Measurements from ENCODE around the gene MOB3B.

DNA sequence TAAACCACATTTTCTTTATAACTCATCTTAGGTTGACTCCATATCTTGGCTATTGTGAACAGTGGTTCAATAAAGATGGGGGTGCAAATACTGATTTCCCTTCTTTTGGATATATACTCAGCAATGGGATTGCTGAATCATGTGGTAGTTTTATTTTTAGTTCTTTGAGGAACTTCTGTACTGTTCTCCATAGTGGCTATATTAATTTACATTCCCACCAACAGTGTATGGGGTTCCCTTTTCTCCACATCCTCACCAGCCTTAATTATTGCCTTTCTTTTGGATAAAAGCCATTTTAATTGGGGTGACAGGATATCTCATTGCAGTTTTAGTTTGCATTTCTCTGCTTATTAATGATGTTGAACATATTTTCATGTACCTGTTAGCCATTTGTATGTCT is 125.0 kb downstream of the MOB3B start:
- TF ChIP-seq, protein P1, sequence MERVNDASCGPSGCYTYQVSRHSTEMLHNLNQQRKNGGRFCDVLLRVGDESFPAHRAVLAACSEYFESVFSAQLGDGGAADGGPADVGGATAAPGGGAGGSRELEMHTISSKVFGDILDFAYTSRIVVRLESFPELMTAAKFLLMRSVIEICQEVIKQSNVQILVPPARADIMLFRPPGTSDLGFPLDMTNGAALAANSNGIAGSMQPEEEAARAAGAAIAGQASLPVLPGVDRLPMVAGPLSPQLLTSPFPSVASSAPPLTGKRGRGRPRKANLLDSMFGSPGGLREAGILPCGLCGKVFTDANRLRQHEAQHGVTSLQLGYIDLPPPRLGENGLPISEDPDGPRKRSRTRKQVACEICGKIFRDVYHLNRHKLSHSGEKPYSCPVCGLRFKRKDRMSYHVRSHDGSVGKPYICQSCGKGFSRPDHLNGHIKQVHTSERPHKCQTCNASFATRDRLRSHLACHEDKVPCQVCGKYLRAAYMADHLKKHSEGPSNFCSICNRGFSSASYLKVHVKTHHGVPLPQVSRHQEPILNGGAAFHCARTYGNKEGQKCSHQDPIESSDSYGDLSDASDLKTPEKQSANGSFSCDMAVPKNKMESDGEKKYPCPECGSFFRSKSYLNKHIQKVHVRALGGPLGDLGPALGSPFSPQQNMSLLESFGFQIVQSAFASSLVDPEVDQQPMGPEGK (CRISPR knock-in tag; IDR thresholded peaks at IDR 0.05; ENCODE audit: borderline replicate concordance), result no peak
- TF ChIP-seq ESRRG (CRISPR knock-in tag; IDR thresholded peaks at IDR 0.05) (no peak), SNAI2 (CRISPR knock-in tag; IDR thresholded peaks at IDR 0.05) (no peak)

Data from SK-N-SH treated with all-trans-retinoic acid at 6 μM for 48 hours (cell line).